LNCaP clone FGC (cell line): ENCODE data around the gene GBP4.

Experiments
- DNase-seq: peaks from one replicate; pipeline ENCODE4 v3.0.0-alpha.2; 2011; ENCODE audit warnings: low read depth
- H3K4me3 ChIP-seq: 2 replicates; pipeline ENCODE4 v1.5.1; 2011; ENCODE audit warnings: mild to moderate bottlenecking, low read depth, low read length, control low read depth
- TF ChIP-seq, protein P1 (sequence below): IDR thresholded peaks from 2 replicates; pipeline ENCODE4 v1.5.1; 2012; ENCODE audit warnings: mild to moderate bottlenecking; ENCODE audit not compliant: control insufficient read depth, insufficient read depth; ENCODE audit errors: extremely low read depth

GBP4 gene

DNA sequence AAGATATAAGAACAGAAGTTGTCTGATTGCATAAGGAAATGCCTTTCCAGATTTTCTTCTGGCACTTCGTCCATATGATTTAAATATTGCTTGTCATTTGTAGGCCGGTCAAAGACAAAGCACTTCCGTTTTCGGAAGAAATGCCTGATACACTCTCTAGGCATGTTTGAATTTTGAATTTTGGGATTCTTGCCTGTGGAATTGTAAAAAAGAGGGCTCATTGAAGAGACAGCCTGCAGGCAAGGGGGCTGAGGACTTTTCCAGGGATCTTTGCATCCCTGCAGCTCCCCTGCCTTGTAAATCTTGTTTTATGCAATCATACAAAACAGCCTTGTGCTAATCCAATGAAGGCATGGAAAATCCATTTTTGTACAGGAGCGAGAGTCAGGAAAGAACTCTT lies 7.4 kb downstream of the GBP4 start:
- TF ChIP-seq, protein P1, sequence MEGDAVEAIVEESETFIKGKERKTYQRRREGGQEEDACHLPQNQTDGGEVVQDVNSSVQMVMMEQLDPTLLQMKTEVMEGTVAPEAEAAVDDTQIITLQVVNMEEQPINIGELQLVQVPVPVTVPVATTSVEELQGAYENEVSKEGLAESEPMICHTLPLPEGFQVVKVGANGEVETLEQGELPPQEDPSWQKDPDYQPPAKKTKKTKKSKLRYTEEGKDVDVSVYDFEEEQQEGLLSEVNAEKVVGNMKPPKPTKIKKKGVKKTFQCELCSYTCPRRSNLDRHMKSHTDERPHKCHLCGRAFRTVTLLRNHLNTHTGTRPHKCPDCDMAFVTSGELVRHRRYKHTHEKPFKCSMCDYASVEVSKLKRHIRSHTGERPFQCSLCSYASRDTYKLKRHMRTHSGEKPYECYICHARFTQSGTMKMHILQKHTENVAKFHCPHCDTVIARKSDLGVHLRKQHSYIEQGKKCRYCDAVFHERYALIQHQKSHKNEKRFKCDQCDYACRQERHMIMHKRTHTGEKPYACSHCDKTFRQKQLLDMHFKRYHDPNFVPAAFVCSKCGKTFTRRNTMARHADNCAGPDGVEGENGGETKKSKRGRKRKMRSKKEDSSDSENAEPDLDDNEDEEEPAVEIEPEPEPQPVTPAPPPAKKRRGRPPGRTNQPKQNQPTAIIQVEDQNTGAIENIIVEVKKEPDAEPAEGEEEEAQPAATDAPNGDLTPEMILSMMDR: no peak
- no peak overlapping the region for H3K4me3 ChIP-seq
- no peak for DNase-seq

- no peak for DNase-seq
- TF ChIP-seq, protein P1: no peak
- H3K4me3 ChIP-seq: no peak overlapping the region
These were observed 8.7 kb downstream of the GBP4 start for GRCh38 chr1:89190017-89190416.

- no peak overlapping the region for H3K4me3 ChIP-seq
- TF ChIP-seq, protein P1: no peak
- no peak for DNase-seq
These were observed 19.4 kb downstream of the GBP4 start for GRCh38 chr1:89179343-89179742.

DNA sequence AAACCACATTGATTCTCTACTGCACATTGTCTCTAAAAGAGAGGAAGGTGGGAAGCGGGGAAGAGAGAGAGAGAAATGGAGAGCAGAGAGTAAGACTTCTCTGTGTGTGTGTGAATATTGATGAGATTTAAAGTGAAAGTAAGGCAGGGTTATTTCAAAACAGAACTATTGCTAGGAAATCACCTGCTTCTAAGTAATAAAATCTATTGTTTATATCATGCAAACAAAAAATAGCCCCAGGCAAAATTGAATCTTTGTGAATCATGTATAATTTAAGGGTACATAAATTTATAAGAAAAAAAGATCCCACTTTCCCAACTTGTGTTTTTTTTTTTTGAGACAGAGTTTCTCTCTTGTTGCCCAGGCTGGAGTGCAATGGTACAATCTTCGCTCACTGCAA lies 21.8 kb downstream of the GBP4 start:
- no peak for DNase-seq
- H3K4me3 ChIP-seq: no peak overlapping the region
- TF ChIP-seq, protein P1: no peak

DNA sequence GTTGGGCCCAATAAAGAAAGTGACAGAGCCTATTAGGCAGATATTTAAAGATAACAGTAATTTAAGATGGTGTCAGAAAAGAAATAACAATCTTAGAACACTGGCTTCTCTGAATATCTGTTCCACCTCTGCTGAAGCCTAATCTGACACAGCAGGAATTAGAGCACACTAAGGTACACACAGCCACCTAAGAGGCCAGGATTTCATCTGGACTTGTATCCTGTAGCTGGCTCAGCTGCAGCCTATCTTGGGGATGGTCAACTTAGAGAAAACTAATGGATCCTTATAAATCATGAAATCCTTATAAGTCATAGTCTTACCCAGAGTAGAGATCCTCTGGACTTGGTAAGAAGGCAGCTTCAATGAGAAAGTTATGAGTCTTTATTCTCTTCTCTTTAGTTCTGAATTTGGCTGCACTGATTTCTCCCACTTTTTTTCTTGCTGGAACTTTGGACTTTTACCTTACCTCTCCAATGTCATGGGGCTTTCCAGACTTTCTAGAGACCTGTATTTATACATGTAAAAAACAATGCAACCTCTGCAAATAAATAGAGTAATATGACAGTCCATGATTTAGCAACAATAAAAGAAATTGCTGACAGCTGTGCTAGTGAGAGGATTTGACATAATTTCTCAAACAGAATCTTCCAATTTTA lies 23.0 kb downstream of the GBP4 start, which contains the start of gene GBP7:
Gene GBP7, minus strand, starts transcription at position 403 of the 656 bp plus-strand sequence. CDS start 4,068 bp downstream, outside the sequence.
- TF ChIP-seq, protein P1: no peak
- H3K4me3 ChIP-seq: no peak within 1 kb of the TSS
- no peak for DNase-seq

DNA sequence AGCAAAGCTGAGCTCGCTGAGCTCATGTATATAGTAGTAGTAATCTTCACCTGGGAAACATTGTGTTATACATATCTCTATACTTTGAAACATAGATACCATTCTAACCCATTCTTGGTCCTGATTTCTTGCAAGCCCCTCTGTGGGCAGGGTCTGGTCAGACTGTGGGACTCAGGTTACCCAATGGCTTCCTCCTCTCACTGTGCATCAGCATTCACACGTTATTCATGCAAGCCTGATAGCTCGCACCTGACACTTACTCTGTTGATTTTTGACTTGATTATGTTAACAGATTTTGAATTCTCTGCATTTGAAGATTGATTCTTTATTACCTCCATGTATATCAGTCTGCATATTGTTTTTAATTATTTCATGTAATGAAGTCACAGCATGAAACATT lies 24.3 kb downstream of the GBP4 start:
- no peak for DNase-seq
- TF ChIP-seq, protein P1: no peak
- H3K4me3 ChIP-seq: no peak overlapping the region
